Osteocyte (in vitro differentiated cells): Measurements from ENCODE around the gene RNASE9. TPM values are rescaled to one million over a fixed set of nuclear protein-coding genes. Genes with fewer than 3 reads are reported as not detected.
"Not testable (repeated sequence)": the region's sequence is repeated elsewhere in the genome, so short reads cannot be mapped to it uniquely, and the experiment has no call there.

Experiments used
- DNase-seq: peaks from one replicate; pipeline ENCODE4 v3.0.0; 2021; ENCODE audit warnings: mixed read lengths; ENCODE audit not compliant: unreplicated experiment; ENCODE audit errors: extremely low spot score
- H3K27ac Mint-ChIP-seq: one replicate; pipeline ENCODE4 v1.8.0; 2021; ENCODE audit warnings: mild to moderate bottlenecking, mixed read lengths; ENCODE audit not compliant: unreplicated experiment
- H3K27me3 Mint-ChIP-seq: one replicate; pipeline ENCODE4 v1.8.0; 2021; ENCODE audit warnings: mixed read lengths; ENCODE audit not compliant: unreplicated experiment
- H3K36me3 Mint-ChIP-seq: one replicate; pipeline ENCODE4 v1.8.0; 2021; ENCODE audit warnings: mixed read lengths; ENCODE audit not compliant: unreplicated experiment
- H3K4me1 Mint-ChIP-seq: one replicate; pipeline ENCODE4 v1.8.0; 2021; ENCODE audit warnings: mixed read lengths; ENCODE audit not compliant: unreplicated experiment
- H3K4me3 Mint-ChIP-seq: one replicate; pipeline ENCODE4 v1.8.0; 2021; ENCODE audit warnings: mild to moderate bottlenecking, moderate library complexity, mixed read lengths; ENCODE audit not compliant: unreplicated experiment
- H3K9me3 Mint-ChIP-seq: one replicate; pipeline ENCODE4 v1.8.0; 2021; ENCODE audit warnings: mixed read lengths; ENCODE audit not compliant: unreplicated experiment
- total RNA-seq: library from RNA; stranded (reverse); gene quantifications from 2 replicates; pipeline ENCODE4 v1.2.1, GENCODE V29; 2021
- TF ChIP-seq, protein P1 (sequence below): fragments of 200-600 bp; sonication (generic); IDR thresholded peaks from 2 replicates; pipeline ENCODE4 v1.5.0; 2021; ENCODE audit warnings: antibody characterized with exemption, mild to moderate bottlenecking, moderate library complexity

RNASE9 gene
- total RNA-seq, 1 donor from 2014 or later = not detected

DNA sequence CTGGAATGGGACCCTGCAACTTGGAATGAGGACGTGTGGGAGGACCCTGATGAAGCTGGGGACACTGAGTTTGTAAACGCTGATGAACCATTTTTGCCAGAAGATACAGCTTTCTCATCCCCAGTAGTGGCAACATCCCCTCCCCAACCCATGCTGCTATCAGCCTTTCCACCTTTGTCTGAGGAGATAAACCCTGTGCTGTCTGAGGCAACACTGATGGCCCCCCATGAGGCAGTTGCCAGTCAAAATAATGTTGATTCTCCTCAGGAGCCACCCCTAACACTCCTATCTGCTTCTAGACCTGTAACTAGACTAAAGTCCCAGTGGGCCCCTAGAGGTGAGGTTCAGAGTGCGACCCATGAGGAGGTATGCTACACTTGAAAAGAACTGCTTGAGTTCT lies 7.5 kb upstream of the RNASE9 start:
- TF ChIP-seq, protein P1, sequence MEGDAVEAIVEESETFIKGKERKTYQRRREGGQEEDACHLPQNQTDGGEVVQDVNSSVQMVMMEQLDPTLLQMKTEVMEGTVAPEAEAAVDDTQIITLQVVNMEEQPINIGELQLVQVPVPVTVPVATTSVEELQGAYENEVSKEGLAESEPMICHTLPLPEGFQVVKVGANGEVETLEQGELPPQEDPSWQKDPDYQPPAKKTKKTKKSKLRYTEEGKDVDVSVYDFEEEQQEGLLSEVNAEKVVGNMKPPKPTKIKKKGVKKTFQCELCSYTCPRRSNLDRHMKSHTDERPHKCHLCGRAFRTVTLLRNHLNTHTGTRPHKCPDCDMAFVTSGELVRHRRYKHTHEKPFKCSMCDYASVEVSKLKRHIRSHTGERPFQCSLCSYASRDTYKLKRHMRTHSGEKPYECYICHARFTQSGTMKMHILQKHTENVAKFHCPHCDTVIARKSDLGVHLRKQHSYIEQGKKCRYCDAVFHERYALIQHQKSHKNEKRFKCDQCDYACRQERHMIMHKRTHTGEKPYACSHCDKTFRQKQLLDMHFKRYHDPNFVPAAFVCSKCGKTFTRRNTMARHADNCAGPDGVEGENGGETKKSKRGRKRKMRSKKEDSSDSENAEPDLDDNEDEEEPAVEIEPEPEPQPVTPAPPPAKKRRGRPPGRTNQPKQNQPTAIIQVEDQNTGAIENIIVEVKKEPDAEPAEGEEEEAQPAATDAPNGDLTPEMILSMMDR = no peak
- no peaks in the 10 kb centered on the region for H3K4me1 Mint-ChIP-seq
- H3K27ac Mint-ChIP-seq = no peak overlapping the region
- no peaks in the 10 kb centered on the region for H3K36me3 Mint-ChIP-seq
- no peak for DNase-seq
- H3K27me3 Mint-ChIP-seq = peaks cover 2% of the 10 kb centered on the region
- no peak overlapping the region for H3K4me3 Mint-ChIP-seq
- H3K9me3 Mint-ChIP-seq = peaks cover 8% of the 10 kb centered on the region

DNA sequence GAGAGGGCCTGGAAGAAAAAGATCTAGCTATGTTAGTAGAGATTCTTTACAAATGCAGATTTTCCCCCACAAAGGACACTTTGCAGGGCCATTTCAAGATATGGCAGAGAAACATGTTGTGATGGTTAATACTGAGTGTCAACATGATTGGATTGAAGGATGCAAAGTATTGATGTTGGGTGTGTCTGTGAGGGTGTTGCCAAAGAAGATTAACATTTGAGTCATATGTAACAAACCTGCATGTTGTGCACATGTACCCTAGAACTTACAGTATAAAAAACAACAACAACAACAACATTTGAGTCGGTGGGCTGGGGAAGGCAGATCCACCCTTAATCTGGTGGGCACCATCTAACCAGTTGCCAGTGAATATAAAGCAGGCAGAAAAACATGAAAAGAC lies 6.4 kb upstream of the RNASE9 start:
- not testable (repeated sequence) for H3K27ac Mint-ChIP-seq, H3K36me3 Mint-ChIP-seq, H3K4me1 Mint-ChIP-seq, DNase-seq, H3K4me3 Mint-ChIP-seq, H3K9me3 Mint-ChIP-seq
- H3K27me3 Mint-ChIP-seq = peaks cover 10% of the 10 kb centered on the region

DNA sequence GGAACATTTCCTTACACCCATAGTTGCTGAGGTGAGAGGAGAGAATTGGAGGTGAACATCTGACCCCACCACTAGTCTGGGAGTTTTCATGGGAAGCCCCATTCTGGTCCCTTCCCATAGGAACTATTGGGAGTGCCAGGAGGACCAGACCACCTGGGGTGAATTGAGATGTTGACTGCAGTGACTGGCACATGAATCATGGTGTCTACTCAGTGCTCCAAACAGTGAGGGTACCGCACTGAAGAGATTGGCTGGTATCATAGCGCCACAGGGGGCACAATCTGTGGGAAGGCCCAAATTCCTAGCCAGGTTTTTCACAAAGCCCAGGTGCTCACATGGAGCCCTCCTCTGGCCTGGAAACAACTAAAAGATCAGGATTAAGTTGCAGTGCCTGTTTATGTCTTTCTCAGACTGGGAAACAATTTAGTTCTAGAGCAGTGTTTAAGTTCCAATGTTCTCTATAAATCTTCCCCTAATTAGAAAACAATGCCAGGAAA lies 3.7 kb upstream of the RNASE9 start:
- Mint-ChIP-seq H3K4me3 (no peak overlapping the region), H3K4me1 (no peaks in the 10 kb centered on the region), H3K36me3 (no peaks in the 10 kb centered on the region), H3K27me3 (peaks cover 15% of the 10 kb centered on the region), H3K27ac (no peak overlapping the region), H3K9me3 (peaks cover 8% of the 10 kb centered on the region)
- DNase-seq = no peak
- TF ChIP-seq, protein P1 = no peak

DNA sequence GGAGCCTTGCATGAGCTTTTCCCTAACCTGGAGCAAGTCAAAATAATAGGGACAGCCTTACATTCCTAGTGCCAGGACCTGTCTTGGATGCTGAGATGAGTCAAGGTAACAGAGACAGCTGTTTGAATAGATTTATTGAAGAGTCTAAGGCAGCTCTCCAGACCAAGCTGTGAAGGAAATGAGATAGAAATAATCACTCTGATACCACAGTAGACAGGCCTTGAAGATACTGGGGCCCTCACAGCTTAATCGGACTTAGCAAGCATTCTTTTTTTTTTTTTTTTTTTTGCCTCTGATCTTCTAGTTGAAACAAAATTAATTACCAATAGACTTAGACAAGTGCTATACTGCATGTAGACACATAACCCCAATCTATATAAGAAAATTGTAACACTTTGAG lies 3.1 kb upstream of the RNASE9 start:
- no peak for DNase-seq
- H3K27ac Mint-ChIP-seq = no peak overlapping the region
- peaks cover 5% of the 10 kb centered on the region for H3K9me3 Mint-ChIP-seq
- TF ChIP-seq, protein P1 = no peak
- H3K27me3 Mint-ChIP-seq = peaks cover 15% of the 10 kb centered on the region
- no peaks in the 10 kb centered on the region for H3K36me3 Mint-ChIP-seq
- no peak overlapping the region for H3K4me3 Mint-ChIP-seq
- H3K4me1 Mint-ChIP-seq = no peaks in the 10 kb centered on the region

DNA sequence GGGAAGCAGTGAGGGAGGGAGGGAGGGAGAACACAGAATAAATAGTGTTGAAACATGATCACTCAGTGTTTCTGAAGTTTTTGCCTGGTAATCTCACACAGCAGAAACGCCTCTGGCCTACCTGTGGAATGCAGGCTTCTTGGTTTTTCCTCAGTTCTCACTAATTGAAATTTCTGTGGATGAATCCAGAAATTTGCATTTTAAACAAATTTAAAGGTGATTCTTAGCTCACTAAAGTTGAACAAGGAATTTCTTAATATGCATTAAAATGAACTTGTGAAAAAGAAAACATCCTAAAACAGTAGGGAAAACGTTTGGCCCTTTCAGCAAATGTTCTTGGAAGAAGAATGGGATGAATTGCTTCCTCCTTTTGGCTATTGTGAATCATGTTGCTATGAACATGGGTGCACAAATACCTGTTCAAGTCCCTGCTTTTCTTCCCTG lies 1.4 kb downstream of the RNASE9 start:
- H3K27ac Mint-ChIP-seq = no peak overlapping the region
- H3K27me3 Mint-ChIP-seq = peaks cover 20% of the 10 kb centered on the region
- H3K9me3 Mint-ChIP-seq = no peaks in the 10 kb centered on the region
- H3K36me3 Mint-ChIP-seq = no peaks in the 10 kb centered on the region
- no peak for DNase-seq
- TF ChIP-seq, protein P1 = no peak
- no peak overlapping the region for H3K4me3 Mint-ChIP-seq
- H3K4me1 Mint-ChIP-seq = no peaks in the 10 kb centered on the region

DNA sequence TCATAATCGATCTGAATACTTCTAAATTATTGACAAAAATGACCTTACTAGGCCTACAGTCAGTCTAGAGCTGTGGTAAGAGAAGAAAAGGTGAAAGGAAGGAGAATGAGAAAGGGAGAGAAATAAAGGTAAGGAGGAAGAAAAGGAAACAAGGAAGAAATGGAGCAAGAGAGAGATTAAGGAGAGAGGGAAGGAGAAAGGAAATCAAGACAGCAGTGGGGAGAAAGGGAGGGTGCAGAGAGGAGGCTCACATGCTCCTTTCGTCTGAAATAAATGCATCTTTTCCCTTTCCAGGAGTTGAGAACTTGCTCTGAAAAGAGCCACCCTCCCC lies 3.7 kb downstream of the RNASE9 start:
- DNase-seq = no peak
- H3K36me3 Mint-ChIP-seq = no peaks in the 10 kb centered on the region
- peaks cover 10% of the 10 kb centered on the region for H3K27me3 Mint-ChIP-seq
- no peak overlapping the region for H3K4me3 Mint-ChIP-seq
- TF ChIP-seq, protein P1 = no peak
- H3K9me3 Mint-ChIP-seq = no peaks in the 10 kb centered on the region
- H3K27ac Mint-ChIP-seq = no peak overlapping the region
- no peaks in the 10 kb centered on the region for H3K4me1 Mint-ChIP-seq
